Panc1 (cell line): Measurements from ENCODE around the gene PRC1. TPM values are rescaled to one million over a fixed set of nuclear protein-coding genes. Genes with fewer than 3 reads are reported as not detected.

ENCODE experiments used
- ATAC-seq: fragments of 200-7000 bp; cut with Tn5 transposase; 2 replicates; pipeline ENCODE4 v1.9.1; 2020; ENCODE audit warnings: mild to moderate bottlenecking, moderate library complexity
- BruUV-seq: library from RNA; stranded (reverse); fragments of 400-500 nt; replicated peaks from 2 replicates; lab custom pipeline; 2021; lab: Mats Ljungman, UMichigan
- CTCF ChIA-PET: fragments of 300-600 bp; sonication (Branson Sonifier 250); formaldehyde crosslinking; loops from one replicate; lab custom pipeline; 2022; ENCODE audit warnings: antibody characterized with exemption; lab: Charles Lee
- POLR2A ChIA-PET: fragments of 300-600 bp; sonication (Branson Sonifier 250); formaldehyde crosslinking; loops from one replicate; lab custom pipeline; 2022; ENCODE audit warnings: antibody characterized with exemption; lab: Charles Lee
- DNase-seq: peaks from one replicate; pipeline ENCODE4 v3.0.0-alpha.2; 2010; ENCODE audit warnings: low read depth, low spot score
- H3K27ac ChIP-seq: 2 replicates; pipeline ENCODE4 v1.5.1; 2011; ENCODE audit warnings: mild to moderate bottlenecking, low read length, inconsistent platforms
- H3K27me3 ChIP-seq: fragments of 200-500 bp; sonication (Bioruptor generic); 2 replicates; pipeline ENCODE4 v1.6.0; 2014; ENCODE audit warnings: low read length, inconsistent platforms; ENCODE audit not compliant: control insufficient read depth, insufficient read depth
- H3K36me3 ChIP-seq: fragments of 200-500 bp; sonication (Bioruptor generic); 2 replicates; pipeline ENCODE4 v1.5.1; 2014; ENCODE audit warnings: inconsistent platforms, mild to moderate bottlenecking, low read length, moderate library complexity; ENCODE audit not compliant: control insufficient read depth, insufficient read depth
- H3K4me1 ChIP-seq: 2 replicates; pipeline ENCODE4 v1.5.1; 2011; ENCODE audit warnings: inconsistent platforms, mild to moderate bottlenecking, low read length, moderate library complexity; ENCODE audit not compliant: control insufficient read depth, insufficient read depth
- H3K4me3 ChIP-seq, 2 experiments: 2 replicates each; pipeline ENCODE4 v1.5.1; 2011 to 2012; ENCODE audit warnings: low read depth in 2 of 2, low read length in 2 of 2, mild to moderate bottlenecking in 2 of 2, inconsistent platforms in 1 of 2, moderate library complexity in 1 of 2
- H3K9me3 ChIP-seq: fragments of 200-500 bp; sonication (Bioruptor generic); 2 replicates; pipeline ENCODE4 v1.5.1; 2014; ENCODE audit warnings: low read depth, mild to moderate bottlenecking, inconsistent platforms, low read length, moderate library complexity; ENCODE audit not compliant: control insufficient read depth, insufficient read depth
- CTCF ChIP-seq: fragments of 450-650 bp; IDR thresholded peaks from 2 replicates; pipeline ENCODE4 v1.5.1; 2017; ENCODE audit warnings: mild to moderate bottlenecking
- POLR2AphosphoS5 ChIP-seq: IDR thresholded peaks from 2 replicates; pipeline ENCODE4 v1.6.1; 2012; ENCODE audit warnings: mild to moderate bottlenecking, low read depth, low read length, moderate library complexity
- REST ChIP-seq, 2 experiments: IDR thresholded peaks; 2 replicates each; pipeline ENCODE4 v1.6.1; 2011 to 2012; ENCODE audit warnings: low read depth in 2 of 2, control low read depth in 1 of 2, low read length in 1 of 2, mild to moderate bottlenecking in 1 of 2, moderate library complexity in 1 of 2; ENCODE audit not compliant: insufficient read depth in 1 of 2
- SIN3A ChIP-seq: IDR thresholded peaks from 2 replicates; pipeline ENCODE4 v1.6.1; 2012; ENCODE audit warnings: low read depth, mild to moderate bottlenecking, low read length, moderate library complexity, borderline replicate concordance; ENCODE audit not compliant: insufficient read depth
- TCF7L2 ChIP-seq: IDR thresholded peaks from 2 replicates; pipeline ENCODE4 v1.6.1; 2011; ENCODE audit warnings: mild to moderate bottlenecking, low read depth, low read length, inconsistent platforms
- in situ Hi-C: cut with HindIII; loops from 2 replicates; pipeline ENCODE4 v1.10.0; 2016; ENCODE audit warnings: low sequenced_read_pairs, low pct_unique_long_range_greater_than_20kb
- intact Hi-C: fragments of 100-400 bp; cut with micrococcal nuclease; formaldehyde crosslinking; loops from one replicate; pipeline ENCODE4 v1.10.0; 2022; ENCODE audit not compliant: unreplicated experiment
- total RNA-seq: library from RNA; stranded (reverse); gene quantifications from one replicate; pipeline ENCODE4 v1.2.1, GENCODE V29; 2021; ENCODE audit not compliant: unreplicated experiment

PRC1 gene
- total RNA-seq, 1 experiment from 2014 or later, result 228 TPM

- Histone ChIP-seq H3K9me3 (no peaks in the 10 kb centered on the region), H3K4me1 (peaks cover 6% of the 10 kb centered on the region), H3K27me3 (no peaks in the 10 kb centered on the region), H3K36me3 (peaks cover 4% of the 10 kb centered on the region; the same call in 1 of the 2 replicates), H3K27ac (no peak overlapping the region), H3K4me3 (no peak overlapping the region)
- POLR2A ChIA-PET, result interaction anchor here (0.5 to 0.7 kb wide), 3 partner anchors 8 to 24 kb away, joined by 3 to 12 read pairs (median 4); partner anchors contain the start of gene HDDC3
- ATAC-seq, result no peak
- in situ Hi-C loops, result no loop called here
- CTCF ChIA-PET, result interaction anchor here (0.5 to 0.8 kb wide), 2 partner anchors 9 to 102 kb away, joined by 3 to 8 read pairs; no protein-coding TSS in a partner anchor
- intact Hi-C loops, result no loop called here
- no peak for TF ChIP-seq SIN3A
- no peak for TF ChIP-seq REST (IDR thresholded peaks at IDR 0.05; ENCODE audit: insufficient read depth in 1 of 2, low read depth in 2 of 2, low read length in 1 of 2)
- TF ChIP-seq CTCF, result no peak
- no TSS peak for BruUV-seq
- no peak for DNase-seq
Measured at GRCh38 chr15:90947577-90948357, 46.6 kb downstream of the PRC1 start.

GRCh38 chr15:90946941-90947576, 47.3 kb downstream of the PRC1 start:
- no TSS peak for BruUV-seq
- peaks cover 4% of the 10 kb centered on the region; the same call in 1 of the 2 replicates for H3K36me3 ChIP-seq
- H3K4me3 ChIP-seq, result no peak overlapping the region
- TF ChIP-seq REST (IDR thresholded peaks at IDR 0.05; ENCODE audit: insufficient read depth in 1 of 2, low read depth in 2 of 2, low read length in 1 of 2) (no peak), POLR2AphosphoS5 (no peak), CTCF (no peak), TCF7L2 (no peak), SIN3A (no peak)
- in situ Hi-C loops (no loop called here), intact Hi-C loops (no loop called here)
- peaks cover 6% of the 10 kb centered on the region for H3K4me1 ChIP-seq
- no peak overlapping the region for H3K27ac ChIP-seq
- DNase-seq (no peak), ATAC-seq (no peak)
- ChIA-PET POLR2A (interaction anchor here (0.7 kb wide), 1 partner anchor 8 kb away, joined by 3 read pairs; no protein-coding TSS in a partner anchor), CTCF (interaction anchor here (0.8 kb wide), 1 partner anchor 102 kb away, joined by 3 read pairs; no protein-coding TSS in a partner anchor)
- H3K9me3 ChIP-seq, result no peaks in the 10 kb centered on the region
- no peaks in the 10 kb centered on the region for H3K27me3 ChIP-seq
